Calu3 (cell line): ENCODE data around the gene DPP9. TPM values are rescaled to one million over a fixed set of nuclear protein-coding genes. Genes with fewer than 3 reads are reported as not detected.

Experiments used
- BruUV-seq: library from RNA; stranded (reverse); fragments of 400-500 nt; replicated peaks from 2 replicates; lab custom pipeline; 2021; lab: Mats Ljungman, UMichigan
- CTCF ChIA-PET: fragments of 300-600 bp; sonication (Branson Sonifier 250); formaldehyde crosslinking; loops from one replicate; lab custom pipeline; 2022; ENCODE audit warnings: antibody characterized with exemption; lab: Charles Lee
- DNase-seq: peaks from one replicate; pipeline ENCODE4 v3.0.0; 2022
- H3K27ac Mint-ChIP-seq: one replicate; pipeline ENCODE4 v1.8.0; 2022; ENCODE audit warnings: mixed read lengths; ENCODE audit not compliant: unreplicated experiment
- H3K27me3 Mint-ChIP-seq: one replicate; pipeline ENCODE4 v1.8.0; 2022; ENCODE audit warnings: mixed read lengths; ENCODE audit not compliant: unreplicated experiment
- H3K36me3 Mint-ChIP-seq: one replicate; pipeline ENCODE4 v1.8.0; 2022; ENCODE audit warnings: mild to moderate bottlenecking, moderate library complexity, mixed read lengths; ENCODE audit not compliant: insufficient read depth, unreplicated experiment
- H3K4me1 Mint-ChIP-seq: one replicate; pipeline ENCODE4 v1.8.0; 2022; ENCODE audit warnings: mild to moderate bottlenecking, low read depth, mixed read lengths; ENCODE audit not compliant: unreplicated experiment
- H3K4me3 Mint-ChIP-seq: one replicate; pipeline ENCODE4 v1.8.0; 2022; ENCODE audit warnings: mild to moderate bottlenecking, low read depth, moderate library complexity, mixed read lengths; ENCODE audit not compliant: unreplicated experiment
- H3K9me3 Mint-ChIP-seq: one replicate; pipeline ENCODE4 v1.8.0; 2022; ENCODE audit warnings: low read depth, mixed read lengths; ENCODE audit not compliant: unreplicated experiment
- CTCF ChIP-seq: fragments of 200-600 bp; IDR thresholded peaks from one replicate; pipeline ENCODE4 v1.8.0; 2022; ENCODE audit warnings: antibody characterized with exemption; ENCODE audit not compliant: unreplicated experiment
- intact Hi-C: fragments of 100-400 bp; cut with micrococcal nuclease; formaldehyde crosslinking; loops from one replicate; pipeline ENCODE4 v1.10.0; 2022; ENCODE audit not compliant: unreplicated experiment
- total RNA-seq: library from RNA; stranded (reverse); gene quantifications from 2 replicates; pipeline ENCODE4 v1.2.3, GENCODE V29; 2022

DPP9 gene
- total RNA-seq, 1 experiment from 2014 or later: 59.2 TPM

GRCh38 chr19:4754248-4754647 lies 30.6 kb upstream of the DPP9 start:
- Mint-ChIP-seq H3K27ac (no peak overlapping the region), H3K4me3 (no peak overlapping the region), H3K36me3 (no peaks in the 10 kb centered on the region), H3K9me3 (no peaks in the 10 kb centered on the region), H3K4me1 (no peaks in the 10 kb centered on the region), H3K27me3 (peaks cover 15% of the 10 kb centered on the region)
- no peak for TF ChIP-seq CTCF
- intact Hi-C loops: no loop called here
- BruUV-seq: no TSS peak
- CTCF ChIA-PET: no interaction called here
- no peak for DNase-seq

- no TSS peak for BruUV-seq
- DNase-seq: no peak
- TF ChIP-seq CTCF: no peak
- Mint-ChIP-seq H3K27ac (no peak overlapping the region), H3K4me1 (peaks cover 8% of the 10 kb centered on the region), H3K27me3 (peaks cover 41% of the 10 kb centered on the region), H3K9me3 (peaks cover 6% of the 10 kb centered on the region), H3K4me3 (no peak overlapping the region), H3K36me3 (no peaks in the 10 kb centered on the region)
- intact Hi-C loops: no loop called here
- CTCF ChIA-PET: interaction anchor here (0.7 kb wide), 2 partner anchors 8 to 155 kb away, joined by 3 read pairs; no protein-coding TSS in a partner anchor
Measured at GRCh38 chr19:4749870-4750590, 26.4 kb upstream of the DPP9 start.

- H3K9me3 Mint-ChIP-seq: peaks cover 6% of the 10 kb centered on the region
- no peak overlapping the region for H3K27ac Mint-ChIP-seq
- BruUV-seq: no TSS peak
- DNase-seq: no peak
- H3K27me3 Mint-ChIP-seq: peaks cover 44% of the 10 kb centered on the region
- CTCF ChIA-PET: no interaction called here
- TF ChIP-seq CTCF: no peak
- H3K4me3 Mint-ChIP-seq: no peak overlapping the region
- intact Hi-C loops: no loop called here
- H3K36me3 Mint-ChIP-seq: no peaks in the 10 kb centered on the region
- H3K4me1 Mint-ChIP-seq: peaks cover 8% of the 10 kb centered on the region
Measured at GRCh38 chr19:4748589-4748988, 24.9 kb upstream of the DPP9 start.

GRCh38 chr19:4748185-4748584 lies 24.5 kb upstream of the DPP9 start:
- Mint-ChIP-seq H3K4me3 (no peak overlapping the region), H3K4me1 (peaks cover 8% of the 10 kb centered on the region), H3K27ac (no peak overlapping the region), H3K36me3 (no peaks in the 10 kb centered on the region), H3K9me3 (peaks cover 6% of the 10 kb centered on the region), H3K27me3 (peaks cover 48% of the 10 kb centered on the region)
- BruUV-seq: no TSS peak
- TF ChIP-seq CTCF: no peak
- CTCF ChIA-PET: no interaction called here
- DNase-seq: no peak
- intact Hi-C loops: no loop called here
